K562 (cell line): Measurements from ENCODE around the gene CELA3A. TPM values are rescaled to one million over a fixed set of nuclear protein-coding genes. Genes with fewer than 3 reads are reported as not detected.

Source experiments
- ATAC-seq: fragments of 200-7000 bp; cut with Tn5 transposase; 3 replicates; pipeline ENCODE4 v1.9.1; 2020; ENCODE audit warnings: moderate library complexity
- BruUV-seq: library from RNA; stranded (reverse); fragments of 400-500 nt; replicated peaks from 2 replicates; lab custom pipeline; 2021; lab: Mats Ljungman, UMichigan
- CTCF ChIA-PET: fragments of 300-600 bp; formaldehyde crosslinking; extraction: SDS; loops from one replicate; lab custom pipeline; 2021; ENCODE audit warnings: low intra/inter-chr PET ratio; lab: Yijun Ruan, JAX
- POLR2A ChIA-PET: fragments of 300-600, 350-650 bp; sonication (Branson Sonifier 250); formaldehyde crosslinking; extraction: SDS; loops from one replicate; lab custom pipeline; 2021; ENCODE audit warnings: antibody characterized with exemption, inconsistent platforms; lab: Yijun Ruan, JAX
- DNase-seq, 4 experiments: peaks; one replicate each; pipeline versions ENCODE4 v3.0.0 to v3.0.0-alpha.2; 2011 to 2018; ENCODE audit warnings: low spot score in 3 of 4, mixed read lengths in 3 of 4; ENCODE audit errors: extremely low read depth in 1 of 4
- FAIRE-seq: peaks from 2 replicates; lab custom pipeline; 2011; peaks lifted over from hg19 to GRCh38; lab: Jason Lieb, UNC
- H2AFZ ChIP-seq: 2 replicates; pipeline ENCODE4 v1.6.0; 2011; ENCODE audit warnings: low read depth, low read length, control low read depth, inconsistent platforms
- H3K27ac ChIP-seq: fragments of 200-600 bp; 3 replicates; pipeline ENCODE4 v1.8.0; 2011; ENCODE audit warnings: low read depth, mild to moderate bottlenecking, control low read depth, inconsistent platforms, low read length, moderate library complexity, mixed read lengths; ENCODE audit errors: extremely low read depth
- H3K27me3 ChIP-seq, 2 experiments: fragments of 300-600 bp in 1 of 2; 2 replicates in 1 of 2; 3 replicates in 1 of 2; pipeline versions ENCODE4 v1.6.0 to v1.8.0; 2011; ENCODE audit warnings: inconsistent platforms in 2 of 2, low read length in 2 of 2, mild to moderate bottlenecking in 1 of 2, mixed read lengths in 1 of 2, moderate library complexity in 1 of 2; ENCODE audit not compliant: control insufficient read depth in 2 of 2, insufficient read depth in 2 of 2
- H3K36me3 ChIP-seq: fragments of 300-600 bp; 3 replicates; pipeline ENCODE4 v1.8.0; 2011; ENCODE audit warnings: mild to moderate bottlenecking, low read length, inconsistent platforms; ENCODE audit not compliant: control insufficient read depth, insufficient read depth
- H3K4me1 ChIP-seq, 2 experiments: fragments of 200-600 bp in 1 of 2; replicated peaks in 1 of 2; 2 replicates in 1 of 2; 3 replicates in 1 of 2; pipeline versions ENCODE4 v1.5.1 to v1.8.0; 2011; ENCODE audit warnings: inconsistent platforms in 2 of 2, low read length in 2 of 2, mild to moderate bottlenecking in 1 of 2, mixed read lengths in 1 of 2, moderate library complexity in 1 of 2; ENCODE audit not compliant: control insufficient read depth in 2 of 2, insufficient read depth in 2 of 2
- H3K4me2 ChIP-seq: 2 replicates; pipeline ENCODE4 v1.6.1; 2011; ENCODE audit warnings: low read length, control low read depth, inconsistent platforms, mixed read lengths; ENCODE audit not compliant: insufficient read depth
- H3K4me3 ChIP-seq: fragments of 200-600 bp; sonication (generic), shearing (Covaris generic); 2 replicates; pipeline ENCODE4 v1.5.1; 2016; ENCODE audit warnings: control low read depth, inconsistent platforms
- H3K79me2 ChIP-seq: fragments of 200-600 bp; 3 replicates; pipeline ENCODE4 v1.8.0; 2011; ENCODE audit warnings: low read length, inconsistent platforms; ENCODE audit not compliant: control insufficient read depth, insufficient read depth
- H3K9ac ChIP-seq, 2 experiments: 2 replicates each; pipeline versions ENCODE4 v1.6.0 to v1.6.1; 2011; ENCODE audit warnings: low read depth in 2 of 2, low read length in 2 of 2, control low read depth in 1 of 2, inconsistent platforms in 1 of 2, mild to moderate bottlenecking in 1 of 2, mixed read lengths in 1 of 2; ENCODE audit not compliant: insufficient read depth in 1 of 2
- H3K9me1 ChIP-seq: one replicate; pipeline ENCODE4 v1.6.0; 2011; ENCODE audit warnings: inconsistent platforms, mild to moderate bottlenecking, low read length, moderate library complexity; ENCODE audit not compliant: control insufficient read depth, insufficient read depth
- H3K9me3 ChIP-seq: replicated peaks from 2 replicates; pipeline ENCODE4 v1.5.1; 2011; ENCODE audit warnings: low read depth, low read length, inconsistent platforms; ENCODE audit not compliant: control insufficient read depth, insufficient read depth
- H4K20me1 ChIP-seq: replicated peaks from 2 replicates; pipeline ENCODE4 v1.6.1; 2011; ENCODE audit warnings: low read length, inconsistent platforms, mixed read lengths; ENCODE audit not compliant: control insufficient read depth, insufficient read depth
- CEBPZ ChIP-seq: fragments of 150-350 bp; IDR thresholded peaks from 2 replicates; pipeline ENCODE4 v1.6.1; 2014; ENCODE audit warnings: low read depth, mild to moderate bottlenecking, low read length, borderline replicate concordance
- WGBS: fragments of 100-300 bp; shearing (Covaris generic); methylation state at CpG from one replicate; pipeline ENCODE4 v1.1.6; 2016; ENCODE audit warnings: low coverage, mixed read lengths; ENCODE audit not compliant: insufficient coverage; ENCODE audit errors: missing lambda C conversion rate; 5-methylcytosine and 5-hydroxymethylcytosine counted together
- in situ Hi-C: fragments of 300-500 bp; cut with MboI; formaldehyde crosslinking; loops from 4 replicates; pipeline ENCODE4 v1.15.0; 2018; ENCODE audit warnings: inconsistent platforms, mixed read lengths
- intact Hi-C: fragments of 100-400 bp; cut with micrococcal nuclease; formaldehyde crosslinking; loops from 2 replicates; pipeline ENCODE4 v1.14.2; 2022
- polyA plus RNA-seq, 8 experiments: library from polyadenylated mRNA; depleted of rRNA in 4 of 8; stranded (reverse) in 5 of 8; unstranded in 3 of 8; fragments of >200 nt; fragmentation: Nextera tagmentation in 2 of 8; fragmentation: Illumina TruSeq in 1 of 8; extraction: Ambion mirVana in 2 of 8; extraction: Trizol in 1 of 8; gene quantifications; 2 replicates each; pipeline versions ENCODE4 v1.2.1 to v1.2.3, GENCODE V29; 2011 to 2014; ENCODE audit warnings: inconsistent platforms in 1 of 8, missing spikeins in 1 of 8
- total RNA-seq, 7 experiments: library from RNA; depleted of rRNA in 6 of 7; stranded (reverse); fragments of >200 nt in 6 of 7; fragmentation: Illumina TruSeq in 2 of 7; extraction: Trizol in 2 of 7; gene quantifications; 2 replicates each; pipeline versions ENCODE4 v1.2.1 to v1.2.3, GENCODE V29; 2011 to 2021; ENCODE audit warnings: low replicate concordance in 1 of 7
- TF ChIP-seq, protein P1 (sequence below): fragments of 250-450 bp; sonication (Bioruptor Pico); IDR thresholded peaks from 2 replicates; pipeline ENCODE4 v1.8.0; 2021; ENCODE audit warnings: borderline replicate concordance, mild to moderate bottlenecking, moderate library complexity; ENCODE audit not compliant: poor library complexity, severe bottlenecking

CELA3A gene
- total and polyA plus RNA-seq, 9 of the 15 experiments (the other 6 are each of a cell fraction or from before 2014, with no cell fraction given), result 5.4 TPM; not detected in 8

- no peak overlapping the region for H3K4me3 ChIP-seq
- peaks cover 4% of the 10 kb centered on the region; the same call in 1 of the 2 replicates for H3K9me3 ChIP-seq
- H3K9me1 ChIP-seq, result no peaks in the 10 kb centered on the region
- H3K27me3 ChIP-seq, result no peaks in the 10 kb centered on the region
- TF ChIP-seq CEBPZ, result no peak
- TF ChIP-seq, protein P1, sequence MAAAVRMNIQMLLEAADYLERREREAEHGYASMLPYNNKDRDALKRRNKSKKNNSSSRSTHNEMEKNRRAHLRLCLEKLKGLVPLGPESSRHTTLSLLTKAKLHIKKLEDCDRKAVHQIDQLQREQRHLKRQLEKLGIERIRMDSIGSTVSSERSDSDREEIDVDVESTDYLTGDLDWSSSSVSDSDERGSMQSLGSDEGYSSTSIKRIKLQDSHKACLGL (CRISPR knock-in tag), result no peak
- TF ChIP-seq, all 486 proteins: peak for 0
- DNase-seq (no peak), FAIRE-seq (no peak), ATAC-seq (no peak)
- intact Hi-C loops, result no loop called here
- H3K36me3 ChIP-seq, result no peaks in the 10 kb centered on the region
- no peak overlapping the region for H3K4me2 ChIP-seq
- H3K79me2 ChIP-seq, result no peaks in the 10 kb centered on the region
- POLR2A ChIA-PET, result interaction anchor here (0.7 kb wide), 1 partner anchor 1407 kb away, joined by 4 read pairs; no protein-coding TSS in a partner anchor
- 82% methylated on average over 1 of the region's 1 CpG for WGBS
- in situ Hi-C loops, result no loop called here
- no TSS peak for BruUV-seq
- CTCF ChIA-PET, result no interaction called here
- no peaks in the 10 kb centered on the region for H4K20me1 ChIP-seq
- 0 out of 2 replicates have a peak overlapping the region, but pooled peaks have one; percentile 22 for H2AFZ ChIP-seq
- peak overlapping the region in 1 of 2 experiments; percentile 6; a peak in 1 of 4 replicates for H3K9ac ChIP-seq
- peaks cover 31 to 43% of the 10 kb centered on the region in 2 experiments for H3K4me1 ChIP-seq
- no peak overlapping the region for H3K27ac ChIP-seq
These were observed 40.0 kb downstream of the CELA3A start for GRCh38 chr1:22041505-22041904.
